PC-9 (cell line): ENCODE results near the gene CDKN2B-AS1. TPM values are rescaled to one million over a fixed set of nuclear protein-coding genes. Genes with fewer than 3 reads are reported as not detected.
A peak's percentile ranks its signal among the peaks of the same experiment; 100 is the strongest.

Source experiments
- BruUV-seq: library from RNA; stranded (reverse); fragments of 400-500 nt; replicated peaks from 2 replicates; lab custom pipeline; 2021; lab: Mats Ljungman, UMichigan
- CTCF ChIA-PET: fragments of 300-600 bp; sonication (Branson Sonifier 250); formaldehyde crosslinking; loops from one replicate; lab custom pipeline; 2022; ENCODE audit warnings: antibody characterized with exemption; lab: Charles Lee
- POLR2A ChIA-PET: fragments of 300-600 bp; sonication (Branson Sonifier 250); formaldehyde crosslinking; loops from one replicate; lab custom pipeline; 2022; ENCODE audit warnings: antibody characterized with exemption; ENCODE audit not compliant: unreplicated experiment; lab: Charles Lee
- DNase-seq, 2 experiments: peaks; one replicate each; pipeline versions ENCODE4 v3.0.0 to v3.0.0-alpha.2; 2015 to 2022; ENCODE audit warnings: mixed read lengths in 1 of 2
- H2AFZ ChIP-seq: fragments of 200-600 bp; sonication (generic); 2 replicates; pipeline ENCODE4 v1.8.1; 2017; ENCODE audit warnings: antibody characterized with exemption
- H3F3A ChIP-seq: fragments of 200-600 bp; sonication (generic); 2 replicates; pipeline ENCODE4 v1.8.1; 2017; ENCODE audit warnings: antibody characterized with exemption, mild to moderate bottlenecking, low read depth; ENCODE audit not compliant: insufficient read depth
- H3K27ac ChIP-seq: fragments of 200-600 bp; sonication (generic); 2 replicates; pipeline ENCODE4 v1.6.1; 2016; ENCODE audit warnings: mixed run types
- H3K27me3 ChIP-seq: fragments of 200-600 bp; sonication (generic); 2 replicates; pipeline ENCODE4 v1.6.1; 2016; ENCODE audit warnings: low read depth, mixed run types; ENCODE audit not compliant: insufficient read depth
- H3K36me3 ChIP-seq: fragments of 200-600 bp; sonication (generic); 2 replicates; pipeline ENCODE4 v1.6.1; 2016; ENCODE audit warnings: low read depth, mixed run types
- H3K4me1 ChIP-seq: fragments of 200-600 bp; sonication (generic); replicated peaks from 2 replicates; pipeline ENCODE4 v1.6.1; 2016; ENCODE audit warnings: mixed run types; ENCODE audit not compliant: insufficient read depth
- H3K4me2 ChIP-seq: fragments of 200-600 bp; sonication (generic); 2 replicates; pipeline ENCODE4 v1.6.1; 2017; ENCODE audit warnings: mixed run types
- H3K4me3 ChIP-seq: fragments of 200-600 bp; sonication (generic); 2 replicates; pipeline ENCODE4 v1.6.1; 2016; ENCODE audit warnings: mixed run types
- H3K79me2 ChIP-seq: fragments of 200-600 bp; sonication (generic); 2 replicates; pipeline ENCODE4 v1.6.1; 2017; ENCODE audit warnings: low read depth, mixed run types
- H3K9me2 ChIP-seq: fragments of 200-600 bp; sonication (generic); 2 replicates; pipeline ENCODE4 v1.8.1; 2017; ENCODE audit warnings: mild to moderate bottlenecking; ENCODE audit not compliant: insufficient read depth
- H3K9me3 ChIP-seq: fragments of 200-600 bp; sonication (generic); 2 replicates; pipeline ENCODE4 v1.8.1; 2016; ENCODE audit warnings: low read depth; ENCODE audit not compliant: insufficient read depth
- H4K20me1 ChIP-seq: fragments of 200-600 bp; sonication (generic); 2 replicates; pipeline ENCODE4 v1.8.1; 2017; ENCODE audit not compliant: insufficient read depth
- EZH2 ChIP-seq: fragments of 200-600 bp; sonication (generic); IDR thresholded peaks from 2 replicates; pipeline ENCODE4 v1.8.0; 2017; ENCODE audit warnings: antibody characterized with exemption, low read depth
- intact Hi-C: fragments of 100-400 bp; cut with micrococcal nuclease; formaldehyde crosslinking; loops from one replicate; pipeline ENCODE4 v1.10.0; 2022; ENCODE audit not compliant: unreplicated experiment
- total RNA-seq: library from RNA; stranded (reverse); gene quantifications from 2 replicates; pipeline ENCODE4 v1.2.3, GENCODE V29; 2021
- TF ChIP-seq, protein P1 (sequence below): fragments of 200-600 bp; sonication (generic); conservative IDR thresholded peaks from 2 replicates; pipeline ENCODE4 v1.6.1; 2017; ENCODE audit warnings: mixed run types, antibody characterized with exemption, mild to moderate bottlenecking, moderate library complexity

The CDKN2B-AS1 gene
- total RNA-seq, 1 experiment from 2014 or later: 11.6 TPM

DNA sequence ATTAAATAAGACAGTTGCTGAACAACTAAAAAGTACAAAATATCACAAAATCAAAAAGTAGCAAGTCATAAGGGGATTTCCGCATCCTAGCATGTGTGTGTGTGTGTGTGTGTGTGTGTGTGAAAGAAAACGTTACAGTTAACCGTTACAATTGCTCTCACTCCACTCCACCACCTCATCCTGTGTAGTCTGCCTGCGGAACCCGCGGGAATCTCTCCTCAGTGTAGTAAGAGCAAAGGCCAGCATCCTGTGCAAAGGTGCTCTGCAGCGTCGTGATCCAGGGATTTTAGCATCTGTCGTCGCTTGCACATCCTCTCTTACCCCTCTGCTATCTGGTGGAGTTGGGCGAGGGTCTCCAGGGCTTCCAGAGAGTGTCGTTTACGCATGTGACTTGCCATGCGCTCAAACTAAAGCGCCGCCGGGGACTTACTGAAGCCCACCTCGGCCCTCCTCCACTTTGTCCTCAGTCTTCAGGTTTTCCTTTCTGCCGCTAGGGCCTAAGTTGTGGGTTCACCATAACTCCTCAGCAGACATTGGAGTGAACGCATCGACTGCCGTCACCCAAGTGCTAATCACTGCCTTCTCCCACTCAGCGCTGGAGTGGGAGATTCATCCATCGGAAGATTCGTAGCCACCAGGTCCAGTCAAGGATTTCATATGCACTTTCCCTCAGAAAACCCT is 10.6 kb downstream of the CDKN2B-AS1 start:
- no peaks in the 10 kb centered on the region for H3K9me3 ChIP-seq
- BruUV-seq: no TSS peak
- no peak for DNase-seq
- intact Hi-C loops: loop anchor here (5.0 kb wide), 1 partner anchor 207 kb away; no protein-coding TSS in a partner anchor
- peaks cover 16% of the 10 kb centered on the region for H4K20me1 ChIP-seq
- H2AFZ ChIP-seq: no peak overlapping the region
- H3K27me3 ChIP-seq: no peaks in the 10 kb centered on the region
- H3K9me2 ChIP-seq: no peaks in the 10 kb centered on the region
- peaks cover 36% of the 10 kb centered on the region for H3K4me1 ChIP-seq
- ChIA-PET POLR2A (no interaction called here), CTCF (no interaction called here)
- peaks cover 27% of the 10 kb centered on the region for H3F3A ChIP-seq
- peak overlapping the region; percentile 40; the same call in 1 of the 2 replicates for H3K4me3 ChIP-seq
- H3K36me3 ChIP-seq: peaks cover 32% of the 10 kb centered on the region
- TF ChIP-seq, protein P1, sequence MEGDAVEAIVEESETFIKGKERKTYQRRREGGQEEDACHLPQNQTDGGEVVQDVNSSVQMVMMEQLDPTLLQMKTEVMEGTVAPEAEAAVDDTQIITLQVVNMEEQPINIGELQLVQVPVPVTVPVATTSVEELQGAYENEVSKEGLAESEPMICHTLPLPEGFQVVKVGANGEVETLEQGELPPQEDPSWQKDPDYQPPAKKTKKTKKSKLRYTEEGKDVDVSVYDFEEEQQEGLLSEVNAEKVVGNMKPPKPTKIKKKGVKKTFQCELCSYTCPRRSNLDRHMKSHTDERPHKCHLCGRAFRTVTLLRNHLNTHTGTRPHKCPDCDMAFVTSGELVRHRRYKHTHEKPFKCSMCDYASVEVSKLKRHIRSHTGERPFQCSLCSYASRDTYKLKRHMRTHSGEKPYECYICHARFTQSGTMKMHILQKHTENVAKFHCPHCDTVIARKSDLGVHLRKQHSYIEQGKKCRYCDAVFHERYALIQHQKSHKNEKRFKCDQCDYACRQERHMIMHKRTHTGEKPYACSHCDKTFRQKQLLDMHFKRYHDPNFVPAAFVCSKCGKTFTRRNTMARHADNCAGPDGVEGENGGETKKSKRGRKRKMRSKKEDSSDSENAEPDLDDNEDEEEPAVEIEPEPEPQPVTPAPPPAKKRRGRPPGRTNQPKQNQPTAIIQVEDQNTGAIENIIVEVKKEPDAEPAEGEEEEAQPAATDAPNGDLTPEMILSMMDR: no peak
- TF ChIP-seq EZH2: no peak
- H3K79me2 ChIP-seq: peaks cover 91% of the 10 kb centered on the region
- H3K4me2 ChIP-seq: peak overlapping the region; percentile 92
- no peak overlapping the region for H3K27ac ChIP-seq

GRCh38 chr9:22005702-22006606 is 11.4 kb downstream of the CDKN2B-AS1 start:
- H4K20me1 ChIP-seq: peaks cover 16% of the 10 kb centered on the region
- no peak for DNase-seq
- peak overlapping the region; percentile 100 for H3K4me3 ChIP-seq
- H3K36me3 ChIP-seq: peaks cover 32% of the 10 kb centered on the region
- H3K9me3 ChIP-seq: no peaks in the 10 kb centered on the region
- H3K27ac ChIP-seq: no peak overlapping the region
- H3K4me2 ChIP-seq: peak overlapping the region; percentile 92
- H3K79me2 ChIP-seq: peaks cover 91% of the 10 kb centered on the region
- no TSS peak for BruUV-seq
- no peak overlapping the region for H2AFZ ChIP-seq
- ChIA-PET CTCF (no interaction called here), POLR2A (interaction anchor here (0.5 kb wide), 1 partner anchor 238 kb away, joined by 3 read pairs; no protein-coding TSS in a partner anchor)
- H3K4me1 ChIP-seq: peaks cover 43% of the 10 kb centered on the region
- intact Hi-C loops: loop anchor here (5.0 kb wide), 1 partner anchor 206 kb away; no protein-coding TSS in a partner anchor
- peaks cover 32% of the 10 kb centered on the region for H3F3A ChIP-seq
- no peaks in the 10 kb centered on the region for H3K9me2 ChIP-seq
- H3K27me3 ChIP-seq: no peaks in the 10 kb centered on the region
- TF ChIP-seq EZH2: no peak
- TF ChIP-seq, protein P1: no peak

DNA sequence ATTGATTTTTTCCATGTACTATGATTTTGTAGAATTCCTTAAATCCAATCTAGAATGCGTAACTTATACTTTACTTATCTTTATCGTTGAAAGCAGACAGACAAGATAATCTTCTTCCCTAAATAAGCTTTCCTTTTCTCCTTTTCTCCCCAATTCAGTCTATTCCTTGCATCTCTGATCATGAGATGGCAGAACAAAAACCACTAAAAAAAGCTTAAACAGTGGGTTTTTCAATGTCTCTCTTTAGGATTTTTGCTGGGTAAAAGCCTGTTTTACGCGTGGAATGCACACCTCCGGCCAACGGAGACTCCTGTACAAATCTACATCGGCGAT is 13.8 kb downstream of the CDKN2B-AS1 start:
- Histone ChIP-seq H3K4me3 (peak overlapping the region; percentile 100), H4K20me1 (peaks cover 11% of the 10 kb centered on the region), H3K4me2 (peak overlapping the region; percentile 92), H3K79me2 (peaks cover 72% of the 10 kb centered on the region), H3K9me3 (no peaks in the 10 kb centered on the region), H3K9me2 (no peaks in the 10 kb centered on the region), H3K27ac (peak overlapping the region; percentile 92), H3K36me3 (peaks cover 33% of the 10 kb centered on the region), H3F3A (peaks cover 24% of the 10 kb centered on the region), H3K27me3 (no peaks in the 10 kb centered on the region), H2AFZ (peak overlapping the region; percentile 68; the same call in 1 of the 2 replicates), H3K4me1 (peaks cover 35% of the 10 kb centered on the region)
- DNase-seq: no peak
- no TSS peak for BruUV-seq
- intact Hi-C loops: loop anchor here (1.0 to 5.0 kb wide), 5 partner anchors 30 to 204 kb away; no protein-coding TSS in a partner anchor
- POLR2A ChIA-PET: interaction anchor here (0.6 to 0.7 kb wide), 3 partner anchors 14 to 172 kb away, joined by 4 to 6 read pairs (median 4); partner anchors contain the start of genes CDKN2A and CDKN2B-AS1
- CTCF ChIA-PET: interaction anchor here (0.6 to 1.8 kb wide), 7 partner anchors 10 to 773 kb away, joined by 3 to 8 read pairs (median 3); partner anchors contain the start of genes CDKN2A and CDKN2B-AS1
- no peak for TF ChIP-seq EZH2
- TF ChIP-seq, protein P1: no peak
